Ishikawa (cell line): ENCODE data around the gene PFKP.

Source experiments
- CEBPB ChIP-seq: IDR thresholded peaks from 2 replicates; pipeline ENCODE4 v1.6.1; 2012
- CREB1 ChIP-seq: IDR thresholded peaks from 2 replicates; pipeline ENCODE4 v1.6.1; 2012; ENCODE audit warnings: low read depth
- EGR1 ChIP-seq: IDR thresholded peaks from 2 replicates; pipeline ENCODE4 v1.6.1; 2012
- MAX ChIP-seq: IDR thresholded peaks from 2 replicates; pipeline ENCODE4 v1.6.1; 2012
- REST ChIP-seq: IDR thresholded peaks from 2 replicates; pipeline ENCODE4 v1.6.1; 2012; ENCODE audit warnings: low read depth, mild to moderate bottlenecking
- TAF1 ChIP-seq: IDR thresholded peaks from 2 replicates; pipeline ENCODE4 v1.6.1; 2012; ENCODE audit warnings: low read depth, mild to moderate bottlenecking
- TEAD4 ChIP-seq: IDR thresholded peaks from 2 replicates; pipeline ENCODE4 v1.6.1; 2012
- YY1 ChIP-seq: IDR thresholded peaks from 2 replicates; pipeline ENCODE4 v1.6.1; 2012; ENCODE audit warnings: low read depth

- TF ChIP-seq CEBPB, result no peak
- no peak for TF ChIP-seq YY1
- no peak for TF ChIP-seq CREB1
- TF ChIP-seq TAF1, result no peak
- no peak for TF ChIP-seq EGR1
- no peak for TF ChIP-seq REST
- no peak for TF ChIP-seq MAX
- TF ChIP-seq TEAD4, result no peak
Observed at GRCh38 chr10:3020881-3021280, 46.5 kb upstream of the PFKP start.
